ENCODE data around the gene OR56A4.
"Not testable (repeated sequence)": the region's sequence is repeated elsewhere in the genome, so short reads cannot be mapped to it uniquely, and the experiment has no call there.

OR56A4 gene

DNA sequence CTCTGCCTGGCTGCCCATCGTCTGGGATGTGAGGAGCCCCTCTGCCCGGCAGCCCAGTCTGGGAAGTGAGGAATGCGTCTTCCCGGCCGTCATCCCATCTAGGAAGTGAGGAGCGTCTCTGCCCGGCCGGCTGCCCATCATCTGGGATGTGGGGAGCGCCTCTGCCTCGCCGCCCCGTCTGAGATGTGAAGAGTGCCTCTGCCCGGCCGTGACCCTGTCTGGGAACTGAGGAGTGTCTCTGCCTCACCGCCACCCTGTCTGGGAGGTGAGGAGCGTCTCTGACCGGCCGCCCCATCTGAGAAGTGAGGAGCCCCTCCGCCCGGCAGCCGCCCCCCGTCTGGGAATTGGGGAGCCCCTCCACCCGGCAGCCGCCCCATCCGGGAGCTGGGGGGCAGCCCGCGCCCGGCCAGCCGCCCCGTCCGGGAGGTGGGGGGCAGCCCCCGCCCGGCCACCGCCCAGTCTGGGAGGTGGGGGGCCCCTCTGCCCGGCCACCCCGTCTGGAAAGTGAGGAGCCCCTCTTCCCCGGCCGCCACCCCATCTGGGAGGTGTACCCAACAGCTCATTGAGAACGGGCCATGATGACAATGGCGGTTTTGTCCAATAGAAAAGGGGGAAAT is 45.9 kb downstream of the OR56A4 start:
- DNase-seq (ENCODE audit: low spot score) = not testable (repeated sequence)

DNA sequence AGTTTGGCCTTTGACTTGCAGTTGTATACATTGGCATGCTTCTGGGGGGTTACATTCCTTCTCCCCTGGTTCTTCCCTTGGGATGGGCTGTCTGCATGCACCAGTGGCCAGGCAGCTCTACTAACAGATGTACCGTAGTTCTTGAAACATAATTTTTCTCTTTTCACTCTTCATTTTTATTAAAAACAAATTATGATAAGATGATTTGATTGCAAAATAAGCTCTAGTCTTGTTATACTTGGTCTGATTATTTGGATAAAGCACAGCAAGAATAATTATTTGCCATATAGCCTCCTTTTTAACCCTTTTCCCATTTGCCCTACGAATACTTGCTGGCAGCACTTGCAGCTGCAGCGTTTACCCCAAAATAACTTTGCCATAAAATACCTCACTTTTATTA is 51.2 kb downstream of the OR56A4 start:
- no peak for DNase-seq (ENCODE audit: low spot score)
